CD4-positive, alpha-beta T cell treated with Interleukin-21 for 1 hour (primary cell): Measurements from ENCODE around the gene PLA2G2F.

Experiments used
- DNase-seq: peaks from one replicate; pipeline ENCODE4 v3.0.0-alpha.2; 2020

The PLA2G2F gene

GRCh38 chr1:20143734-20144565 is 4.8 kb downstream of the PLA2G2F start:
- no peak for DNase-seq

- DNase-seq: no peak
These were observed 8.9 kb downstream of the PLA2G2F start for GRCh38 chr1:20147846-20148570.

- DNase-seq: no peak
These were observed 9.7 kb downstream of the PLA2G2F start for GRCh38 chr1:20148571-20149500.

- no peak for DNase-seq
These were observed 10.6 kb downstream of the PLA2G2F start for GRCh38 chr1:20149601-20150325.

GRCh38 chr1:20150326-20150705 is 11.2 kb downstream of the PLA2G2F start:
- no peak for DNase-seq

GRCh38 chr1:20150969-20151368 is 11.8 kb downstream of the PLA2G2F start:
- DNase-seq: no peak

- peak; percentile 78 for DNase-seq
These were observed 12.9 kb downstream of the PLA2G2F start for GRCh38 chr1:20151906-20152598.

- no peak for DNase-seq
These were observed 13.4 kb downstream of the PLA2G2F start for GRCh38 chr1:20152599-20152930.

GRCh38 chr1:20153000-20153418 is 13.9 kb downstream of the PLA2G2F start:
- DNase-seq: no peak

- no peak for DNase-seq
These were observed 15.2 kb downstream of the PLA2G2F start for GRCh38 chr1:20154301-20154831.

GRCh38 chr1:20158358-20159070 is 19.4 kb downstream of the PLA2G2F start:
- DNase-seq: no peak

- DNase-seq: no peak
These were observed 20.9 kb downstream of the PLA2G2F start for GRCh38 chr1:20160034-20160433.

- DNase-seq: no peak
These were observed 25.6 kb downstream of the PLA2G2F start for GRCh38 chr1:20164694-20165202.

- no peak for DNase-seq
These were observed 26.4 kb downstream of the PLA2G2F start for GRCh38 chr1:20165522-20165951.

- DNase-seq: no peak
These were observed 26.9 kb downstream of the PLA2G2F start for GRCh38 chr1:20166051-20166450.

- no peak for DNase-seq
These were observed 28.0 kb downstream of the PLA2G2F start for GRCh38 chr1:20167126-20167525.

- DNase-seq: no peak
These were observed 29.7 kb downstream of the PLA2G2F start for GRCh38 chr1:20168564-20169491.

- DNase-seq: no peak
These were observed 30.8 kb downstream of the PLA2G2F start for GRCh38 chr1:20169932-20170331.

GRCh38 chr1:20172033-20172590 is 33.0 kb downstream of the PLA2G2F start:
- no peak for DNase-seq
